ENCODE results near the gene TMEM203.

The TMEM203 gene

DNA sequence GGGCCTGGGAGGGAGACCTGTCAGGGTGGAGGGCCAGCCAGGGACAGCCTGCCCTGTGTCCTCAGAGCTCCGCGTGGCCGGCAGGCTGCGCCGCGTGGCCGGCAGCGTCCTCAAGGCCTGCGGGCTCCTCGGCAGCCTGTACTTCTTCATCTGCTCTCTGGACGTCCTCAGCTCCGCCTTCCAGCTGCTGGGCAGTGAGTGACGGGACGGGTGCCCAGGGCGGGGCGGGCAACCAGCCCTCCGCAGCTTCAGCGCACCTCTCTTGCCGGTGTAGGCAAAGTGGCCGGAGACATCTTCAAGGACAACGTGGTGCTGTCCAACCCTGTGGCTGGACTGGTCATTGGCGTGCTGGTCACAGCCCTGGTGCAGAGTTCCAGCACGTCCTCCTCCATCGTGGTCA is 27.1 kb upstream of the TMEM203 start:
- H3K9me3 ChIP-seq (ENCODE audit: insufficient read depth, low read depth, low read length): no peaks in the 10 kb centered on the region
- no peaks in the 10 kb centered on the region for H3K27me3 ChIP-seq (ENCODE audit: insufficient read depth, low read length)
- 92% methylated on average over 24 of the region's 24 CpGs for WGBS
- H3K36me3 ChIP-seq (ENCODE audit: insufficient read depth, low read length): no peaks in the 10 kb centered on the region
- H3K4me1 ChIP-seq (ENCODE audit: insufficient read depth, low read length): peaks cover 6% of the 10 kb centered on the region
- H3K27ac ChIP-seq (ENCODE audit: low read depth, low read length): no peak overlapping the region
- no peak overlapping the region for H3K4me3 ChIP-seq (ENCODE audit: low read length)
- no peak overlapping the region for H3K9ac ChIP-seq (ENCODE audit: low read depth, low read length)

- Histone ChIP-seq H3K4me1 (ENCODE audit: insufficient read depth, low read length) (peaks cover 5% of the 10 kb centered on the region), H3K36me3 (ENCODE audit: insufficient read depth, low read length) (no peaks in the 10 kb centered on the region)
These were observed 26.7 kb upstream of the TMEM203 start for GRCh38 chr9:137232101-137232500.

DNA sequence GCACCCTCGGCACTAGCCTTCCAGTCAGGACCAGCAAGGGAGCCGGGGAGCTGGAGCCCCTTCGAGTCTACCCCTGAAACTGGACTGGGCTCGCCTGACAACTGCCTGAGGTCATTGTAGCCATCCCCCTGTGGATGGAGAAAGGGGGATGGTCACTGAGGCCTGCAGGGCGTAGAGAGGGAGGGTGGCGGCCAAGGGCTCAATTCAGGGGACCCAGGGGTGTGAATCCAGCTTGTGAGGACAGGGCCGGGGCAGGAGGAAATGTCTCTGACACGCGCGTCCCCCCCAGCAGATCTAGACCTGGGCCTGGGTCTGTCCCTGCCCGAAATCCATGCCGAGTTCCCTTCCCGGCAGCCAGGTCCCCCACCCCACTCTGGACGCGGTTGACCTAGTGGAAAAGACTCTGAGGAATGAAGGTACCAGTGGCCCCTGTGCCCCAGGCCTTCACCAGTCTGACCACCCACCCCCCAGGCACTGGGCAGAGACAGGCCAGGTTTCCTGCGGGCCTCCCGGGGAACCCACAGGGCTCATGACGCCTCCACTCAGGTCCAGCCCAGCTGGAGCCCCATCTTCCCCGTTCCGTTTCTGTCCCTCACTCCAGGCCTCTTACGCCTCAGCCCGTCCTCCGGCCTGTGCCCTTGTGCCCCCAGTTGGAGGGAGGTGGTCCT is 26.1 kb upstream of the TMEM203 start:
- 93% methylated on average over 23 of the region's 23 CpGs for WGBS
- Histone ChIP-seq H3K36me3 (ENCODE audit: insufficient read depth, low read length) (no peaks in the 10 kb centered on the region), H3K4me3 (ENCODE audit: low read length) (no peak overlapping the region), H3K9ac (ENCODE audit: low read depth, low read length) (no peak overlapping the region), H3K4me1 (ENCODE audit: insufficient read depth, low read length) (no peaks in the 10 kb centered on the region), H3K27me3 (ENCODE audit: insufficient read depth, low read length) (no peaks in the 10 kb centered on the region), H3K9me3 (ENCODE audit: insufficient read depth, low read depth, low read length) (no peaks in the 10 kb centered on the region), H3K27ac (ENCODE audit: low read depth, low read length) (no peak overlapping the region)

More at GRCh38 chr9:137232101-137232500, 26.7 kb upstream of the TMEM203 start:
- H3K27me3 ChIP-seq (ENCODE audit: insufficient read depth, low read length): no peaks in the 10 kb centered on the region
- H3K4me3 ChIP-seq (ENCODE audit: low read length): no peak overlapping the region
- no peaks in the 10 kb centered on the region for H3K9me3 ChIP-seq (ENCODE audit: insufficient read depth, low read depth, low read length)
- no peak overlapping the region for H3K9ac ChIP-seq (ENCODE audit: low read depth, low read length)
- H3K27ac ChIP-seq (ENCODE audit: low read depth, low read length): no peak overlapping the region
- WGBS: 91% methylated on average over 10 of the region's 10 CpGs

- Histone ChIP-seq H3K9ac (ENCODE audit: low read depth, low read length) (no peak within 1 kb of the TSS), H3K36me3 (ENCODE audit: insufficient read depth, low read length) (no peaks in the 10 kb centered on the region), H3K27ac (ENCODE audit: low read depth, low read length) (no peak within 1 kb of the TSS), H3K9me3 (ENCODE audit: insufficient read depth, low read depth, low read length) (no peaks in the 10 kb centered on the region), H3K4me3 (ENCODE audit: low read length) (no peak within 1 kb of the TSS), H3K4me1 (ENCODE audit: insufficient read depth, low read length) (no peaks in the 10 kb centered on the region), H3K27me3 (ENCODE audit: insufficient read depth, low read length) (no peaks in the 10 kb centered on the region)
- WGBS: 89% methylated on average over 14 of the region's 14 CpGs
These were observed 25.4 kb upstream of the TMEM203 start, which contains the start of gene SLC34A3 for GRCh38 chr9:137230705-137231371. Gene SLC34A3 (plus strand): TSS chr9:137230901. CDS start chr9:137231703, 802 bp downstream.

DNA sequence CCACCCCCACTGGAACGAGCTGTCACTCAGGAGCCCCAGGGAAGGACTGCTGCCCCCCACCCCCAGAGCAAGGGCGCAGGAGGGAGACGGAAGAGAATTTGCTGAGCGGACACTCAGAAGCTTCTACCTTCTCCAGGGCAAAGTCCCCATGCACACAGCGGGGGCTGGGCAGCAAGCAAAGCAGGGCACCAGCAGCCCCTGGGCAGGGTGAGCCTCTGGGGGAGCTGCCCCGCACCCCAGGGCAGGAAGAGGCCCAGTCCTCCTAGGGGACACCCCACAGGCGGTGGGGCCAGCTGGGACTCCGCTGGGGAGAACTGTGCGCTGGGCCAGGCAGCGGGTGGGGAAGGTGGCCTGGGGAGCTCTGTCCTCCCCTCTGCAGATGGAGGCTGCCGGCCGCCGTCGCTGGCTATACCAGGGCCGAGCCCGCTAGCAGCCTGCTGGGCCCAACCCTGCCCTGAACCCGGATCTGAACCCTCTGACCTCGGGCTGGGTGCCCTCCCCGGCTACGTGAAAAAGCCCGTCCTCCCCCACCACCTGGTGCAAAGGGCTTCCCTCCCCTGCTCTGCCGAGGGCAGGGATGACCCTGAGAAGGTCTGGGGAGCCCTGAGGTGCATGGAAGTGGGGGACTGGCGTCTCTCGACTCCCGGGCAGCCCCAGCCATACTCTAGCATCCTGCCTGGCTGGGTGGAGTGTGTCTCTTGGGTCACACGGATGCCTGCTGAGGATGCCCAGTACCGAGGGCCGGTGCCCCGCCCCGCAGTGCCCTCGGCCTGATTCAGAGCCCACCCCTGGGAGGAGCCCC is 24.7 kb upstream of the TMEM203 start:
- no peaks in the 10 kb centered on the region for H3K27me3 ChIP-seq (ENCODE audit: insufficient read depth, low read length)
- H3K36me3 ChIP-seq (ENCODE audit: insufficient read depth, low read length): no peaks in the 10 kb centered on the region
- no peak overlapping the region for H3K4me3 ChIP-seq (ENCODE audit: low read length)
- 85% methylated on average over 31 of the region's 31 CpGs for WGBS
- H3K9me3 ChIP-seq (ENCODE audit: insufficient read depth, low read depth, low read length): no peaks in the 10 kb centered on the region
- no peaks in the 10 kb centered on the region for H3K4me1 ChIP-seq (ENCODE audit: insufficient read depth, low read length)
- H3K9ac ChIP-seq (ENCODE audit: low read depth, low read length): no peak overlapping the region
- H3K27ac ChIP-seq (ENCODE audit: low read depth, low read length): no peak overlapping the region

DNA sequence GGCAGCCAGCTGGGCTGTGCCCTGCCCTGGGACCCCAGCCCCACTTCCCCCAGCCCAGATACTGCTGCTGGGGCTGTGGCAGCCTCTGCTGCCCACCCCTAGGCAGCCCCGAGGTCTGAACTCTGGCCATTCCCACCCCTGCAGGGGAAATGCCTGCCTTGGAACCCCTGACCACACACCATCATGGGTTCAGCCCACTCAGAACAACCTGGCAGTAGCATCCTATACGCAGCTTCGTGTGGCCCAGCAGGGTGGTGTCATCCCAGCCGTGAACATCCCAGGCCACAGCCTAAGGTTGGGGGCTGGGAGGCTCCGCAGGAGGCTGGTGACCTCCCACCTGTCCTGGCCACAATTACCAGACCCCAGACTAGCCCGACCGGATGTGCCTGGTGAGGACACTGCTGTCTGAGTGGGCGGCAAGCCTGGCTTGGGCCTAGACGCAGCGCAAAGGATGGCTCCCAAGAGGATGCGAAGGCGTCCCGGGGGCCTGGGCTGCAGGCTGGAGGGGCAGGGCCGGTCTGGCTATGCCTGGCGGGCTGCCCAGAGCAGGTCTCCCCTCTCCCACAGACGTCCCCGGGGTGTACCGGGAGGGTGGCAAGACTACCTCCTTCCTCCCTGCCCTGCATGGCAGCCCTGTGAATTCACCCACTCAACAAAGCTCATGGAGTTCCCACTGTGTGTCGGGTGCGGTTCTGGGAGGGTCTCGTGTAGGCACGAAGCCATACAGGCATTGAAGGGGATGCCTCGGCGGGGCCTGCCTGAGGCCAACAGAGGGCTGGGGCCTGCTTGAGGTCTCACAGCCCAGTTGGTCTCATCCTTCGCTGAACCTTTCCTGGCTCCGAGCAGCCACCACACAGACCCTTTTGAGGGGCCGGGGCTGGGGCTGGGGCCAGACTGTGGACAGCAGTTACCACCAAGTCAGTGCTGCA is 23.8 kb upstream of the TMEM203 start:
- H3K9ac ChIP-seq (ENCODE audit: low read depth, low read length): no peak overlapping the region
- no peaks in the 10 kb centered on the region for H3K27me3 ChIP-seq (ENCODE audit: insufficient read depth, low read length)
- WGBS: 91% methylated on average over 27 of the region's 27 CpGs
- no peaks in the 10 kb centered on the region for H3K9me3 ChIP-seq (ENCODE audit: insufficient read depth, low read depth, low read length)
- no peaks in the 10 kb centered on the region for H3K4me1 ChIP-seq (ENCODE audit: insufficient read depth, low read length)
- H3K27ac ChIP-seq (ENCODE audit: low read depth, low read length): no peak overlapping the region
- no peak overlapping the region for H3K4me3 ChIP-seq (ENCODE audit: low read length)
- no peaks in the 10 kb centered on the region for H3K36me3 ChIP-seq (ENCODE audit: insufficient read depth, low read length)

- H3K27ac ChIP-seq (ENCODE audit: low read depth, low read length): no peak overlapping the region
- H3K9me3 ChIP-seq (ENCODE audit: insufficient read depth, low read depth, low read length): no peaks in the 10 kb centered on the region
- WGBS: 93% methylated on average over 29 of the region's 29 CpGs
These were observed 23.1 kb upstream of the TMEM203 start for GRCh38 chr9:137228506-137228967.

GRCh38 chr9:137227853-137228505 is 22.5 kb upstream of the TMEM203 start:
- H3K36me3 ChIP-seq (ENCODE audit: insufficient read depth, low read length): no peaks in the 10 kb centered on the region
- no peak overlapping the region for H3K4me3 ChIP-seq (ENCODE audit: low read length)
- H3K4me1 ChIP-seq (ENCODE audit: insufficient read depth, low read length): no peaks in the 10 kb centered on the region; the same call in 1 of the 2 replicates
- peaks cover 2% of the 10 kb centered on the region for H3K27me3 ChIP-seq (ENCODE audit: insufficient read depth, low read length)
- no peaks in the 10 kb centered on the region for H3K9me3 ChIP-seq (ENCODE audit: insufficient read depth, low read depth, low read length)
- WGBS: 71% methylated on average over 17 of the region's 18 CpGs
- H3K27ac ChIP-seq (ENCODE audit: low read depth, low read length): no peak overlapping the region
- H3K9ac ChIP-seq (ENCODE audit: low read depth, low read length): no peak overlapping the region

More at GRCh38 chr9:137228506-137228967, 23.1 kb upstream of the TMEM203 start:
- Histone ChIP-seq H3K36me3 (ENCODE audit: insufficient read depth, low read length) (no peaks in the 10 kb centered on the region), H3K27me3 (ENCODE audit: insufficient read depth, low read length) (no peaks in the 10 kb centered on the region), H3K9ac (ENCODE audit: low read depth, low read length) (no peak overlapping the region), H3K4me1 (ENCODE audit: insufficient read depth, low read length) (no peaks in the 10 kb centered on the region; the same call in 1 of the 2 replicates), H3K4me3 (ENCODE audit: low read length) (no peak overlapping the region)

- no peak within 1 kb of the TSS for H3K27ac ChIP-seq (ENCODE audit: low read depth, low read length)
- WGBS: 60% methylated on average over 25 of the region's 25 CpGs
- no peaks in the 10 kb centered on the region for H3K36me3 ChIP-seq (ENCODE audit: insufficient read depth, low read length)
These were observed 21.8 kb upstream of the TMEM203 start, which contains the start of gene RNF224 for GRCh38 chr9:137227054-137227852. Gene RNF224 (plus strand): TSS chr9:137227502. CDS start chr9:137228336, 834 bp downstream.

More at GRCh38 chr9:137227054-137227852, 21.8 kb upstream of the TMEM203 start, which contains the start of gene RNF224:
- H3K4me3 ChIP-seq (ENCODE audit: low read length): no peak within 1 kb of the TSS
- no peak within 1 kb of the TSS for H3K9ac ChIP-seq (ENCODE audit: low read depth, low read length)
- peaks cover 9% of the 10 kb centered on the region for H3K27me3 ChIP-seq (ENCODE audit: insufficient read depth, low read length)
- H3K9me3 ChIP-seq (ENCODE audit: insufficient read depth, low read depth, low read length): no peaks in the 10 kb centered on the region
- H3K4me1 ChIP-seq (ENCODE audit: insufficient read depth, low read length): no peaks in the 10 kb centered on the region; the same call in 1 of the 2 replicates

All from HUES64 (cell line).